HL-60 (cell line): ENCODE measurements around the gene MUL1.

Source experiments
- DNase-seq, 2 experiments: peaks; one replicate each; pipeline ENCODE4 v3.0.0-alpha.2; 2010 to 2020; ENCODE audit warnings: low read depth in 1 of 2, low spot score in 1 of 2
- H3K27ac ChIP-seq: fragments of 250-450 bp; sonication (Bioruptor Pico); replicated peaks from 2 replicates; pipeline ENCODE4 v1.5.1; 2020; ENCODE audit warnings: mild to moderate bottlenecking, moderate library complexity
- H3K27me3 ChIP-seq: fragments of 250-450 bp; sonication (Bioruptor Pico); 2 replicates; pipeline ENCODE4 v1.5.1; 2021; ENCODE audit warnings: mild to moderate bottlenecking, moderate library complexity; ENCODE audit not compliant: insufficient read depth, poor library complexity, severe bottlenecking
- H3K4me3 ChIP-seq: replicated peaks from 2 replicates; pipeline ENCODE4 v1.5.1; 2011; ENCODE audit warnings: mild to moderate bottlenecking, control low read depth, low read length; ENCODE audit not compliant: insufficient read depth
- GABPA ChIP-seq: IDR thresholded peaks from 2 replicates; pipeline ENCODE4 v1.6.1; 2012; ENCODE audit warnings: low read depth
- POLR2AphosphoS5 ChIP-seq: IDR thresholded peaks from 2 replicates; pipeline ENCODE4 v1.6.1; 2012; ENCODE audit warnings: low read depth
- SPI1 ChIP-seq: IDR thresholded peaks from 2 replicates; pipeline ENCODE4 v1.6.1; 2012; ENCODE audit warnings: low read depth, mild to moderate bottlenecking, borderline replicate concordance
- TF ChIP-seq, protein P1 (sequence below): IDR thresholded peaks from 2 replicates; pipeline ENCODE4 v1.6.1; 2012; ENCODE audit warnings: low read depth; ENCODE audit not compliant: insufficient replicate concordance
- TF ChIP-seq, protein P2 (sequence below): IDR thresholded peaks from one replicate; pipeline ENCODE4 v1.5.1; 2011; ENCODE audit warnings: low read length, control low read depth, inconsistent platforms; ENCODE audit not compliant: insufficient read depth

MUL1 gene

DNA sequence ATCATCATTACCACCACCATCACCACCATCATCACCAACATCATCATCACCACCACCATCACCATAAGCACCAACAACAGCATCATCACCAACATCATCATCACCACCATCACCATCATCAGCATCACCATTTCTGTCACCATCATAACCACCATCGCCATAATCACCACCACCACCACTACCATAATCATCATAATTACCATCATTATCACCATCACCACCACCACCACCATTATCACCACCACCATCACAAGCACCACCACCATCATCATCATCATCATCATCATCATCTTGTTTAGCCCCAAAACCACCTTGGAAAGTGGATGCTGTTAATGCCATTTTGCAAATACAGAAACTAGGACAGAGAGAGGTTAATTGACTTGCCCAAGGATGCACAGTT, 44.4 kb downstream of the MUL1 start:
- H3K27ac ChIP-seq: no peak overlapping the region
- no peaks in the 10 kb centered on the region for H3K27me3 ChIP-seq
- H3K4me3 ChIP-seq: no peak overlapping the region
- TF ChIP-seq SPI1 (no peak), POLR2AphosphoS5 (no peak), GABPA (no peak)
- TF ChIP-seq, protein P1, sequence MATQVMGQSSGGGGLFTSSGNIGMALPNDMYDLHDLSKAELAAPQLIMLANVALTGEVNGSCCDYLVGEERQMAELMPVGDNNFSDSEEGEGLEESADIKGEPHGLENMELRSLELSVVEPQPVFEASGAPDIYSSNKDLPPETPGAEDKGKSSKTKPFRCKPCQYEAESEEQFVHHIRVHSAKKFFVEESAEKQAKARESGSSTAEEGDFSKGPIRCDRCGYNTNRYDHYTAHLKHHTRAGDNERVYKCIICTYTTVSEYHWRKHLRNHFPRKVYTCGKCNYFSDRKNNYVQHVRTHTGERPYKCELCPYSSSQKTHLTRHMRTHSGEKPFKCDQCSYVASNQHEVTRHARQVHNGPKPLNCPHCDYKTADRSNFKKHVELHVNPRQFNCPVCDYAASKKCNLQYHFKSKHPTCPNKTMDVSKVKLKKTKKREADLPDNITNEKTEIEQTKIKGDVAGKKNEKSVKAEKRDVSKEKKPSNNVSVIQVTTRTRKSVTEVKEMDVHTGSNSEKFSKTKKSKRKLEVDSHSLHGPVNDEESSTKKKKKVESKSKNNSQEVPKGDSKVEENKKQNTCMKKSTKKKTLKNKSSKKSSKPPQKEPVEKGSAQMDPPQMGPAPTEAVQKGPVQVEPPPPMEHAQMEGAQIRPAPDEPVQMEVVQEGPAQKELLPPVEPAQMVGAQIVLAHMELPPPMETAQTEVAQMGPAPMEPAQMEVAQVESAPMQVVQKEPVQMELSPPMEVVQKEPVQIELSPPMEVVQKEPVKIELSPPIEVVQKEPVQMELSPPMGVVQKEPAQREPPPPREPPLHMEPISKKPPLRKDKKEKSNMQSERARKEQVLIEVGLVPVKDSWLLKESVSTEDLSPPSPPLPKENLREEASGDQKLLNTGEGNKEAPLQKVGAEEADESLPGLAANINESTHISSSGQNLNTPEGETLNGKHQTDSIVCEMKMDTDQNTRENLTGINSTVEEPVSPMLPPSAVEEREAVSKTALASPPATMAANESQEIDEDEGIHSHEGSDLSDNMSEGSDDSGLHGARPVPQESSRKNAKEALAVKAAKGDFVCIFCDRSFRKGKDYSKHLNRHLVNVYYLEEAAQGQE: no peak
- TF ChIP-seq, protein P2, sequence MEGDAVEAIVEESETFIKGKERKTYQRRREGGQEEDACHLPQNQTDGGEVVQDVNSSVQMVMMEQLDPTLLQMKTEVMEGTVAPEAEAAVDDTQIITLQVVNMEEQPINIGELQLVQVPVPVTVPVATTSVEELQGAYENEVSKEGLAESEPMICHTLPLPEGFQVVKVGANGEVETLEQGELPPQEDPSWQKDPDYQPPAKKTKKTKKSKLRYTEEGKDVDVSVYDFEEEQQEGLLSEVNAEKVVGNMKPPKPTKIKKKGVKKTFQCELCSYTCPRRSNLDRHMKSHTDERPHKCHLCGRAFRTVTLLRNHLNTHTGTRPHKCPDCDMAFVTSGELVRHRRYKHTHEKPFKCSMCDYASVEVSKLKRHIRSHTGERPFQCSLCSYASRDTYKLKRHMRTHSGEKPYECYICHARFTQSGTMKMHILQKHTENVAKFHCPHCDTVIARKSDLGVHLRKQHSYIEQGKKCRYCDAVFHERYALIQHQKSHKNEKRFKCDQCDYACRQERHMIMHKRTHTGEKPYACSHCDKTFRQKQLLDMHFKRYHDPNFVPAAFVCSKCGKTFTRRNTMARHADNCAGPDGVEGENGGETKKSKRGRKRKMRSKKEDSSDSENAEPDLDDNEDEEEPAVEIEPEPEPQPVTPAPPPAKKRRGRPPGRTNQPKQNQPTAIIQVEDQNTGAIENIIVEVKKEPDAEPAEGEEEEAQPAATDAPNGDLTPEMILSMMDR: no peak
- DNase-seq: no peak

DNA sequence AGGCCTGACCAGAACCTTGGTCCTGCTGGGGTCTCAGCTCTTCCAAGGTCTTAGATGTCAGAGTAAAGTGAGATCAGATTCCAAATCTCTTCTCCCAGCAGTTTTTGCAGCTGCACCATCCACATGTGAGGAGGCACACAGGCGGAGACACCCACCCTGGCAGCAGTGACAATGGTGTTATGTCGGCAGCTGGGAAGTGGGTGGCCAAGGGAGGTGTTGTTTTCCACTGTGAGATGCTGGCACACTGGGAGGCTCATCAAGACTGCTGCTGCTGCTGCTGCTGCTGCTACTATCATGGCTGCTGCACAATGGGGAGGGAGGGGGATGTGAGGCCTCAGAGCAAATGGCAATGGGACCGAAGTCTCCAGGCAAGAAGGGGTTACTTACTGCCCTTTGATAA, 45.6 kb downstream of the MUL1 start:
- DNase-seq: no peak
- Histone ChIP-seq H3K27me3 (peaks cover 4% of the 10 kb centered on the region), H3K27ac (no peak overlapping the region), H3K4me3 (no peak overlapping the region)
- TF ChIP-seq, protein P1: no peak
- TF ChIP-seq, protein P2: no peak
- TF ChIP-seq SPI1 (no peak), POLR2AphosphoS5 (no peak), GABPA (no peak)

DNA sequence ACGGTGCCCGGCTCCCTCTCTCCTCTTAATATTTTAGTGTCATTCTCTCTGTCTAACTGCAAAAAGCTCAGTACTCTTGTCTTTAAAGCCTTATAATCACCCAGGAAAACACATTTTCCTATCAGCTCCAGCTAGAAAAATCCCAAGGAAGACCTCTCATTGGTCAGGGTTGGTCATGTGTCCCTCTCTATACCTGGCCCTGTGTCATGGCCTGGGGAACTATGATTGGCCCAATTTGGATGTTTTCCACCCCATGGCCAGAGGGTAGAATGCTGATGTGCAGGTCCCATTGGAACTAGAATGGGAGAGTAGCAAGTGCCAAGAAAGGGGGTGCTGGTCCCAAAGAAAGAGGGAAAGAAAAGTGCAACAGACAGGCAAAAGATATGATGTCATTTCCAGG, 49.2 kb downstream of the MUL1 start:
- Histone ChIP-seq H3K27ac (no peak overlapping the region), H3K4me3 (no peak overlapping the region), H3K27me3 (peaks cover 4% of the 10 kb centered on the region)
- TF ChIP-seq, protein P2: no peak
- TF ChIP-seq, protein P1: no peak
- TF ChIP-seq SPI1: no peak
- TF ChIP-seq GABPA: no peak
- TF ChIP-seq POLR2AphosphoS5: no peak
- DNase-seq: no peak
